ENCODE measurements around the gene CYP17A1. TPM values are rescaled to one million over a fixed set of nuclear protein-coding genes. Genes with fewer than 3 reads are reported as not detected.

Gene CYP17A1
- total and polyA plus RNA-seq, 2 experiments from 2014 or later = not detected

DNA sequence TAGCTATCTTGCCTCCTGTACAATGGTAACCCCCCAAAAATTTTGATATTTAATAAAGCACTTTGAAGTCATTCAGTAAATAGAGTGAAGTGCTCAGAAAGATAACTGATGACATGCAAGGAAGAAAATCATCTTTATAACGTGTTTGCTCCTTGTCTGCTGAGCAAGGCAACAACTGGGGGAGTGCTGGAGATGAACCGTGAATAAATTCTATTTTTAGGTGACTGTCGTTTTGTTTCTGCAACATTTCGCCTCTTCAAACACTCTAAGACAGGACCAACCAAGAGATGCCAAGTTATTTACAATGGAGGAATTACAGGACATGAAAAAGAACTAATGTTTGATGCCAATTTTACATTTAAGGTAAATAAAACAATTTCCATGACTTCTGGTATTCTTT is 41.4 kb upstream of the CYP17A1 start:
- no peaks in the 10 kb centered on the region for H4K20me1 ChIP-seq (replicated peaks; ENCODE audit: insufficient read depth)
- DNase-seq (ENCODE audit: low spot score) = no peak
- H3F3A ChIP-seq (replicated peaks; ENCODE audit: low read depth) = no peaks in the 10 kb centered on the region
- no peak overlapping the region for H3K4me3 ChIP-seq
- TF ChIP-seq, protein P1, sequence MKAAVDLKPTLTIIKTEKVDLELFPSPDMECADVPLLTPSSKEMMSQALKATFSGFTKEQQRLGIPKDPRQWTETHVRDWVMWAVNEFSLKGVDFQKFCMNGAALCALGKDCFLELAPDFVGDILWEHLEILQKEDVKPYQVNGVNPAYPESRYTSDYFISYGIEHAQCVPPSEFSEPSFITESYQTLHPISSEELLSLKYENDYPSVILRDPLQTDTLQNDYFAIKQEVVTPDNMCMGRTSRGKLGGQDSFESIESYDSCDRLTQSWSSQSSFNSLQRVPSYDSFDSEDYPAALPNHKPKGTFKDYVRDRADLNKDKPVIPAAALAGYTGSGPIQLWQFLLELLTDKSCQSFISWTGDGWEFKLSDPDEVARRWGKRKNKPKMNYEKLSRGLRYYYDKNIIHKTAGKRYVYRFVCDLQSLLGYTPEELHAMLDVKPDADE (IDR thresholded peaks at IDR 0.05) = no peak
- TF ChIP-seq ZNF114 (CRISPR knock-in tag; IDR thresholded peaks at IDR 0.05) = no peak
- no peak for TF ChIP-seq ZNF331 (CRISPR knock-in tag; IDR thresholded peaks at IDR 0.05; ENCODE audit: low read depth)
- no peak for TF ChIP-seq NANOG (IDR thresholded peaks at IDR 0.05; ENCODE audit: borderline replicate concordance)
- TF ChIP-seq, protein P2, sequence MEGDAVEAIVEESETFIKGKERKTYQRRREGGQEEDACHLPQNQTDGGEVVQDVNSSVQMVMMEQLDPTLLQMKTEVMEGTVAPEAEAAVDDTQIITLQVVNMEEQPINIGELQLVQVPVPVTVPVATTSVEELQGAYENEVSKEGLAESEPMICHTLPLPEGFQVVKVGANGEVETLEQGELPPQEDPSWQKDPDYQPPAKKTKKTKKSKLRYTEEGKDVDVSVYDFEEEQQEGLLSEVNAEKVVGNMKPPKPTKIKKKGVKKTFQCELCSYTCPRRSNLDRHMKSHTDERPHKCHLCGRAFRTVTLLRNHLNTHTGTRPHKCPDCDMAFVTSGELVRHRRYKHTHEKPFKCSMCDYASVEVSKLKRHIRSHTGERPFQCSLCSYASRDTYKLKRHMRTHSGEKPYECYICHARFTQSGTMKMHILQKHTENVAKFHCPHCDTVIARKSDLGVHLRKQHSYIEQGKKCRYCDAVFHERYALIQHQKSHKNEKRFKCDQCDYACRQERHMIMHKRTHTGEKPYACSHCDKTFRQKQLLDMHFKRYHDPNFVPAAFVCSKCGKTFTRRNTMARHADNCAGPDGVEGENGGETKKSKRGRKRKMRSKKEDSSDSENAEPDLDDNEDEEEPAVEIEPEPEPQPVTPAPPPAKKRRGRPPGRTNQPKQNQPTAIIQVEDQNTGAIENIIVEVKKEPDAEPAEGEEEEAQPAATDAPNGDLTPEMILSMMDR (conservative IDR thresholded peaks at IDR 0.05; ENCODE audit: low read depth in 2 of 2) = no peak
- TF ChIP-seq EZH2phosphoT487 (IDR thresholded peaks at IDR 0.05; ENCODE audit: unreplicated experiment) = no peak
- TF ChIP-seq EZH2 (IDR thresholded peaks at IDR 0.05; ENCODE audit: low read depth, unreplicated experiment) = no peak
- no peak for TF ChIP-seq STAT1 (IDR thresholded peaks at IDR 0.05; ENCODE audit: unreplicated experiment)
- no peak for TF ChIP-seq POLR2AphosphoS5 (IDR thresholded peaks at IDR 0.05; ENCODE audit: low read depth)
- TF ChIP-seq JUNB (IDR thresholded peaks at IDR 0.05; ENCODE audit: unreplicated experiment) = no peak
- TF ChIP-seq CREB1 (CRISPR knock-in tag; IDR thresholded peaks at IDR 0.05; ENCODE audit: low read depth) = no peak
- TF ChIP-seq, protein P3, sequence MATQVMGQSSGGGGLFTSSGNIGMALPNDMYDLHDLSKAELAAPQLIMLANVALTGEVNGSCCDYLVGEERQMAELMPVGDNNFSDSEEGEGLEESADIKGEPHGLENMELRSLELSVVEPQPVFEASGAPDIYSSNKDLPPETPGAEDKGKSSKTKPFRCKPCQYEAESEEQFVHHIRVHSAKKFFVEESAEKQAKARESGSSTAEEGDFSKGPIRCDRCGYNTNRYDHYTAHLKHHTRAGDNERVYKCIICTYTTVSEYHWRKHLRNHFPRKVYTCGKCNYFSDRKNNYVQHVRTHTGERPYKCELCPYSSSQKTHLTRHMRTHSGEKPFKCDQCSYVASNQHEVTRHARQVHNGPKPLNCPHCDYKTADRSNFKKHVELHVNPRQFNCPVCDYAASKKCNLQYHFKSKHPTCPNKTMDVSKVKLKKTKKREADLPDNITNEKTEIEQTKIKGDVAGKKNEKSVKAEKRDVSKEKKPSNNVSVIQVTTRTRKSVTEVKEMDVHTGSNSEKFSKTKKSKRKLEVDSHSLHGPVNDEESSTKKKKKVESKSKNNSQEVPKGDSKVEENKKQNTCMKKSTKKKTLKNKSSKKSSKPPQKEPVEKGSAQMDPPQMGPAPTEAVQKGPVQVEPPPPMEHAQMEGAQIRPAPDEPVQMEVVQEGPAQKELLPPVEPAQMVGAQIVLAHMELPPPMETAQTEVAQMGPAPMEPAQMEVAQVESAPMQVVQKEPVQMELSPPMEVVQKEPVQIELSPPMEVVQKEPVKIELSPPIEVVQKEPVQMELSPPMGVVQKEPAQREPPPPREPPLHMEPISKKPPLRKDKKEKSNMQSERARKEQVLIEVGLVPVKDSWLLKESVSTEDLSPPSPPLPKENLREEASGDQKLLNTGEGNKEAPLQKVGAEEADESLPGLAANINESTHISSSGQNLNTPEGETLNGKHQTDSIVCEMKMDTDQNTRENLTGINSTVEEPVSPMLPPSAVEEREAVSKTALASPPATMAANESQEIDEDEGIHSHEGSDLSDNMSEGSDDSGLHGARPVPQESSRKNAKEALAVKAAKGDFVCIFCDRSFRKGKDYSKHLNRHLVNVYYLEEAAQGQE (IDR thresholded peaks at IDR 0.05; ENCODE audit: unreplicated experiment) = no peak
- TF ChIP-seq, protein P4, sequence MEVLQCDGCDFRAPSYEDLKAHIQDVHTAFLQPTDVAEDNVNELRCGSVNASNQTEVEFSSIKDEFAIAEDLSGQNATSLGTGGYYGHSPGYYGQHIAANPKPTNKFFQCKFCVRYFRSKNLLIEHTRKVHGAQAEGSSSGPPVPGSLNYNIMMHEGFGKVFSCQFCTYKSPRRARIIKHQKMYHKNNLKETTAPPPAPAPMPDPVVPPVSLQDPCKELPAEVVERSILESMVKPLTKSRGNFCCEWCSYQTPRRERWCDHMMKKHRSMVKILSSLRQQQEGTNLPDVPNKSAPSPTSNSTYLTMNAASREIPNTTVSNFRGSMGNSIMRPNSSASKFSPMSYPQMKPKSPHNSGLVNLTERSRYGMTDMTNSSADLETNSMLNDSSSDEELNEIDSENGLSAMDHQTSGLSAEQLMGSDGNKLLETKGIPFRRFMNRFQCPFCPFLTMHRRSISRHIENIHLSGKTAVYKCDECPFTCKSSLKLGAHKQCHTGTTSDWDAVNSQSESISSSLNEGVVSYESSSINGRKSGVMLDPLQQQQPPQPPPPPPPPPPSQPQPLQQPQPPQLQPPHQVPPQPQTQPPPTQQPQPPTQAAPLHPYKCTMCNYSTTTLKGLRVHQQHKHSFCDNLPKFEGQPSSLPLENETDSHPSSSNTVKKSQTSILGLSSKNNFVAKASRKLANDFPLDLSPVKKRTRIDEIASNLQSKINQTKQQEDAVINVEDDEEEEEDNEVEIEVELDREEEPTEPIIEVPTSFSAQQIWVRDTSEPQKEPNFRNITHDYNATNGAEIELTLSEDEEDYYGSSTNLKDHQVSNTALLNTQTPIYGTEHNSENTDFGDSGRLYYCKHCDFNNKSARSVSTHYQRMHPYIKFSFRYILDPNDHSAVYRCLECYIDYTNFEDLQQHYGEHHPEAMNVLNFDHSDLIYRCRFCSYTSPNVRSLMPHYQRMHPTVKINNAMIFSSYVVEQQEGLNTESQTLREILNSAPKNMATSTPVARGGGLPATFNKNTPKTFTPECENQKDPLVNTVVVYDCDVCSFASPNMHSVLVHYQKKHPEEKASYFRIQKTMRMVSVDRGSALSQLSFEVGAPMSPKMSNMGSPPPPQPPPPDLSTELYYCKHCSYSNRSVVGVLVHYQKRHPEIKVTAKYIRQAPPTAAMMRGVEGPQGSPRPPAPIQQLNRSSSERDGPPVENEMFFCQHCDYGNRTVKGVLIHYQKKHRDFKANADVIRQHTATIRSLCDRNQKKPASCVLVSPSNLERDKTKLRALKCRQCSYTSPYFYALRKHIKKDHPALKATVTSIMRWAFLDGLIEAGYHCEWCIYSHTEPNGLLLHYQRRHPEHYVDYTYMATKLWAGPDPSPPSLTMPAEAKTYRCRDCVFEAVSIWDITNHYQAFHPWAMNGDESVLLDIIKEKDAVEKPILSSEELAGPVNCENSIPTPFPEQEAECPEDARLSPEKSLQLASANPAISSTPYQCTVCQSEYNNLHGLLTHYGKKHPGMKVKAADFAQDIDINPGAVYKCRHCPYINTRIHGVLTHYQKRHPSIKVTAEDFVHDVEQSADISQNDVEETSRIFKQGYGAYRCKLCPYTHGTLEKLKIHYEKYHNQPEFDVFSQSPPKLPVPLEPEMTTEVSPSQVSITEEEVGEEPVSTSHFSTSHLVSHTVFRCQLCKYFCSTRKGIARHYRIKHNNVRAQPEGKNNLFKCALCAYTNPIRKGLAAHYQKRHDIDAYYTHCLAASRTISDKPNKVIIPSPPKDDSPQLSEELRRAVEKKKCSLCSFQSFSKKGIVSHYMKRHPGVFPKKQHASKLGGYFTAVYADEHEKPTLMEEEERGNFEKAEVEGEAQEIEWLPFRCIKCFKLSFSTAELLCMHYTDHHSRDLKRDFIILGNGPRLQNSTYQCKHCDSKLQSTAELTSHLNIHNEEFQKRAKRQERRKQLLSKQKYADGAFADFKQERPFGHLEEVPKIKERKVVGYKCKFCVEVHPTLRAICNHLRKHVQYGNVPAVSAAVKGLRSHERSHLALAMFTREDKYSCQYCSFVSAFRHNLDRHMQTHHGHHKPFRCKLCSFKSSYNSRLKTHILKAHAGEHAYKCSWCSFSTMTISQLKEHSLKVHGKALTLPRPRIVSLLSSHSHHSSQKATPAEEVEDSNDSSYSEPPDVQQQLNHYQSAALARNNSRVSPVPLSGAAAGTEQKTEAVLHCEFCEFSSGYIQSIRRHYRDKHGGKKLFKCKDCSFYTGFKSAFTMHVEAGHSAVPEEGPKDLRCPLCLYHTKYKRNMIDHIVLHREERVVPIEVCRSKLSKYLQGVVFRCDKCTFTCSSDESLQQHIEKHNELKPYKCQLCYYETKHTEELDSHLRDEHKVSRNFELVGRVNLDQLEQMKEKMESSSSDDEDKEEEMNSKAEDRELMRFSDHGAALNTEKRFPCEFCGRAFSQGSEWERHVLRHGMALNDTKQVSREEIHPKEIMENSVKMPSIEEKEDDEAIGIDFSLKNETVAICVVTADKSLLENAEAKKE (CRISPR knock-in tag; IDR thresholded peaks at IDR 0.05) = no peak
- no peaks in the 10 kb centered on the region for H3K27me3 Mint-ChIP-seq (ENCODE audit: insufficient read depth, low read depth, poor library complexity)
- no peaks in the 10 kb centered on the region for H3K27me3 ChIP-seq (ENCODE audit: insufficient read depth)
- no peaks in the 10 kb centered on the region for H3K79me2 ChIP-seq (replicated peaks; ENCODE audit: insufficient read depth)
- H3K4me3 Mint-ChIP-seq = no peak overlapping the region
- H3K27ac ChIP-seq (ENCODE audit: low read depth) = no peak overlapping the region
- H3K9me2 ChIP-seq (ENCODE audit: insufficient read depth) = no peaks in the 10 kb centered on the region
- no peaks in the 10 kb centered on the region for H3K4me1 ChIP-seq (ENCODE audit: insufficient read depth)
- H3K36me3 ChIP-seq (ENCODE audit: insufficient read depth) = no peaks in the 10 kb centered on the region
- no peak overlapping the region for H3K4me2 ChIP-seq
- H3K4me1 Mint-ChIP-seq = no peaks in the 10 kb centered on the region
- no peak overlapping the region for H3K27ac Mint-ChIP-seq
- no peaks in the 10 kb centered on the region for H3K9me3 Mint-ChIP-seq
- no peak for ATAC-seq
- H2AFZ ChIP-seq = no peak overlapping the region
- no peaks in the 10 kb centered on the region; the same call in 2 of the 3 replicates for H3K36me3 Mint-ChIP-seq (ENCODE audit: low read depth)
